Astrocyte (in vitro differentiated cells and primary cell): ENCODE data around the gene AIP. TPM values are rescaled to one million over a fixed set of nuclear protein-coding genes. Genes with fewer than 3 reads are reported as not detected.

Experiments used
- DNase-seq: peaks from one replicate; pipeline ENCODE4 v3.0.0-alpha.2; 2010; ENCODE audit warnings: low read depth
- FAIRE-seq: peaks from 2 replicates; lab custom pipeline; 2011; peaks lifted over from hg19 to GRCh38; lab: Jason Lieb, UNC
- H2AFZ ChIP-seq: 2 replicates; pipeline ENCODE4 v1.6.0; 2012; ENCODE audit warnings: low read depth, low read length, inconsistent platforms
- H3K27ac ChIP-seq: 2 replicates; pipeline ENCODE4 v1.5.1; 2011; ENCODE audit warnings: low read depth, low read length, inconsistent platforms
- H3K27me3 ChIP-seq: 2 replicates; pipeline ENCODE4 v1.6.0; 2011; ENCODE audit warnings: low read length, inconsistent platforms; ENCODE audit not compliant: insufficient read depth
- H3K36me3 ChIP-seq: 2 replicates; pipeline ENCODE4 v1.5.1; 2011; ENCODE audit warnings: low read length, inconsistent platforms; ENCODE audit not compliant: insufficient read depth
- H3K4me1 ChIP-seq: 2 replicates; pipeline ENCODE4 v1.5.1; 2011; ENCODE audit warnings: low read length, inconsistent platforms; ENCODE audit not compliant: insufficient read depth
- H3K4me2 ChIP-seq: 2 replicates; pipeline ENCODE4 v1.6.0; 2012; ENCODE audit warnings: low read length, inconsistent platforms
- H3K4me3 ChIP-seq: 2 replicates; pipeline ENCODE4 v1.5.1; 2011; ENCODE audit warnings: low read depth, mild to moderate bottlenecking, low read length, inconsistent platforms; ENCODE audit not compliant: insufficient read depth
- H3K79me2 ChIP-seq: 2 replicates; pipeline ENCODE4 v1.6.0; 2012; ENCODE audit warnings: mild to moderate bottlenecking, low read length, inconsistent platforms; ENCODE audit not compliant: insufficient read depth
- H3K9ac ChIP-seq: 2 replicates; pipeline ENCODE4 v1.6.0; 2012; ENCODE audit warnings: mild to moderate bottlenecking, low read length, inconsistent platforms
- H3K9me3 ChIP-seq: 2 replicates; pipeline ENCODE4 v1.5.1; 2012; ENCODE audit warnings: low read depth, mild to moderate bottlenecking, low read length, inconsistent platforms; ENCODE audit not compliant: insufficient read depth
- H4K20me1 ChIP-seq: 2 replicates; pipeline ENCODE4 v1.6.0; 2012; ENCODE audit warnings: low read length, inconsistent platforms; ENCODE audit not compliant: insufficient read depth
- H3K27ac Mint-ChIP-seq: one replicate; pipeline ENCODE4 v1.8.0; 2021; ENCODE audit warnings: mild to moderate bottlenecking, mixed read lengths; ENCODE audit not compliant: unreplicated experiment
- H3K27me3 Mint-ChIP-seq: one replicate; pipeline ENCODE4 v1.8.0; 2021; ENCODE audit warnings: low read depth, mixed read lengths; ENCODE audit not compliant: unreplicated experiment
- H3K36me3 Mint-ChIP-seq: one replicate; pipeline ENCODE4 v1.8.0; 2021; ENCODE audit warnings: low read depth, mixed read lengths; ENCODE audit not compliant: unreplicated experiment
- H3K4me1 Mint-ChIP-seq: one replicate; pipeline ENCODE4 v1.8.0; 2021; ENCODE audit warnings: low read depth, mixed read lengths; ENCODE audit not compliant: unreplicated experiment
- H3K4me3 Mint-ChIP-seq: one replicate; pipeline ENCODE4 v1.8.0; 2021; ENCODE audit warnings: mild to moderate bottlenecking, moderate library complexity, mixed read lengths; ENCODE audit not compliant: unreplicated experiment
- H3K9me3 Mint-ChIP-seq: one replicate; pipeline ENCODE4 v1.8.0; 2021; ENCODE audit warnings: mild to moderate bottlenecking, mixed read lengths; ENCODE audit not compliant: unreplicated experiment
- CTCF ChIP-seq: IDR thresholded peaks from 2 replicates; pipeline ENCODE4 v1.5.1; 2011; ENCODE audit warnings: low read depth, mild to moderate bottlenecking, inconsistent platforms, low read length, moderate library complexity; ENCODE audit not compliant: insufficient read depth
- EZH2 ChIP-seq: IDR thresholded peaks from 2 replicates; pipeline ENCODE4 v1.6.1; 2012; ENCODE audit warnings: mild to moderate bottlenecking, low read length, inconsistent platforms; ENCODE audit not compliant: insufficient read depth
- total RNA-seq: library from RNA; stranded (reverse); gene quantifications from 2 replicates; pipeline ENCODE4 v1.2.1, GENCODE V29; 2021

Gene AIP
- total RNA-seq, 1 donor from 2014 or later, result 43.6 TPM

- Mint-ChIP-seq H3K4me1 (peaks cover 11% of the 10 kb centered on the region), H3K27me3 (peaks cover 7% of the 10 kb centered on the region), H3K4me3 (peak overlapping the region; percentile 85), H3K36me3 (no peaks in the 10 kb centered on the region), H3K9me3 (no peaks in the 10 kb centered on the region), H3K27ac (peak overlapping the region; percentile 77)
- DNase-seq (no peak), FAIRE-seq (no peak)
- Histone ChIP-seq H3K27ac (peak overlapping the region; percentile 55), H3K9me3 (no peaks in the 10 kb centered on the region), H3K9ac (peak overlapping the region; percentile 94), H3K36me3 (no peaks in the 10 kb centered on the region), H3K79me2 (peaks cover 32% of the 10 kb centered on the region), H3K4me3 (peak overlapping the region; percentile 76), H3K27me3 (no peaks in the 10 kb centered on the region), H3K4me1 (peaks cover 40% of the 10 kb centered on the region), H2AFZ (peak overlapping the region; percentile 78), H4K20me1 (peaks cover 34% of the 10 kb centered on the region), H3K4me2 (peak overlapping the region; percentile 87)
- TF ChIP-seq CTCF (no peak), EZH2 (no peak)
Measured at GRCh38 chr11:67507242-67507863, 24.5 kb downstream of the AIP start.

GRCh38 chr11:67507864-67508485 lies 25.1 kb downstream of the AIP start, which contains the start of gene CDK2AP2:
TSS of gene CDK2AP2 (minus strand) at chr11:67508162. CDS start at chr11:67508082, 80 bp downstream.
- H4K20me1 ChIP-seq, result peaks cover 28% of the 10 kb centered on the region
- Mint-ChIP-seq H3K4me3 (peak within 1 kb of the TSS; percentile 89), H3K27me3 (peaks cover 8% of the 10 kb centered on the region), H3K9me3 (no peaks in the 10 kb centered on the region), H3K4me1 (peaks cover 11% of the 10 kb centered on the region), H3K27ac (peak within 1 kb of the TSS; percentile 98), H3K36me3 (no peaks in the 10 kb centered on the region)
- H3K4me1 ChIP-seq, result peaks cover 40% of the 10 kb centered on the region
- peak within 1 kb of the TSS; percentile 87 for H3K4me2 ChIP-seq
- peak within 1 kb of the TSS; percentile 76 for H3K4me3 ChIP-seq
- H2AFZ ChIP-seq, result peak within 1 kb of the TSS; percentile 96
- peaks cover 29% of the 10 kb centered on the region for H3K79me2 ChIP-seq
- TF ChIP-seq EZH2 (no peak), CTCF (no peak)
- H3K36me3 ChIP-seq, result no peaks in the 10 kb centered on the region
- peak within 1 kb of the TSS; percentile 95 for H3K27ac ChIP-seq
- H3K9ac ChIP-seq, result peak within 1 kb of the TSS; percentile 94
- DNase-seq (peak; percentile 100), FAIRE-seq (no peak)
- H3K27me3 ChIP-seq, result no peaks in the 10 kb centered on the region
- H3K9me3 ChIP-seq, result no peaks in the 10 kb centered on the region
